Astrocyte of the spinal cord (primary cell): ENCODE data around the gene CRYGA.

ENCODE experiments used
- DNase-seq: peaks from one replicate; pipeline ENCODE4 v3.0.0; 2011; ENCODE audit warnings: low read depth, low spot score
- H3K4me3 ChIP-seq: 2 replicates; pipeline ENCODE4 v1.5.1; 2011; ENCODE audit warnings: low read depth, mild to moderate bottlenecking, low read length, moderate library complexity
- CTCF ChIP-seq: IDR thresholded peaks from 2 replicates; pipeline ENCODE4 v1.5.1; 2012; ENCODE audit warnings: low read depth, mild to moderate bottlenecking, low read length, inconsistent platforms
- in situ Hi-C: cut with HindIII; loops from 2 replicates; pipeline ENCODE4 v1.10.0; 2017; ENCODE audit warnings: low sequenced_read_pairs

CRYGA gene

GRCh38 chr2:208183526-208183925 lies 20.1 kb upstream of the CRYGA start:
- H3K4me3 ChIP-seq = no peak overlapping the region
- in situ Hi-C loops = no loop called here
- DNase-seq = no peak
- TF ChIP-seq CTCF = no peak

- DNase-seq = no peak
- H3K4me3 ChIP-seq = no peak overlapping the region
- TF ChIP-seq CTCF = no peak
These were observed 19.4 kb upstream of the CRYGA start for GRCh38 chr2:208182835-208183234.

DNA sequence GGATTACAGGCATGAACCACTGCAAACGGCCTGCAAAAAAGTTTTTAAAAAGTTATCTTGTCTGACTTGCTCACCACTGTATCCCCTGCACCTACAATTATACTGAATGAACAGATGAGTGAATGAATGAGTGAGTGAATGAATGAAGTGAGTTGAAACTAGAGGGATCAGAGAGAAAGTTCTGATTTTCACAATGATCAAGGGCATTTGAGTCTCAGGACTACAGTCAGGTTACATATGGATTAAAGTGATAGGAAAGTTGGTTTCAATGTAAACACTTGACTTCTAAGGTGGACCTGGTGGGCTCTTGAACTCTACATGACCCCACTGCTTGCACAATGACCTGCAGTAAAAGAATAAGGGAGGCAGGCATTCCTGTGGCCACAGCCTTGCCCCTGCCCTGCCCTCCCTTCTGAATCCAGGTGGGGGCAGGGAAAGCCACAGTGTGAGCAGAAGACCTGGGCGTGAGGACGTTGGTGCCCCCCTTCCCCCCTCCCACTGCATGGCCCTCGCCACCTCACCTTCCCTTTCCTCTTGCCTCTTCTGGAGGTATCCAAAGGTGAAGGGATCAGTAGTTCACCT lies 15.7 kb upstream of the CRYGA start:
- DNase-seq = no peak
- no peak for TF ChIP-seq CTCF
- H3K4me3 ChIP-seq = no peak overlapping the region
- in situ Hi-C loops = no loop called here

More at GRCh38 chr2:208182835-208183234, 19.4 kb upstream of the CRYGA start:
- in situ Hi-C loops = no loop called here

GRCh38 chr2:208175840-208176153 lies 12.4 kb upstream of the CRYGA start:
- TF ChIP-seq CTCF = no peak
- H3K4me3 ChIP-seq = no peak overlapping the region
- in situ Hi-C loops = no loop called here
- no peak for DNase-seq

DNA sequence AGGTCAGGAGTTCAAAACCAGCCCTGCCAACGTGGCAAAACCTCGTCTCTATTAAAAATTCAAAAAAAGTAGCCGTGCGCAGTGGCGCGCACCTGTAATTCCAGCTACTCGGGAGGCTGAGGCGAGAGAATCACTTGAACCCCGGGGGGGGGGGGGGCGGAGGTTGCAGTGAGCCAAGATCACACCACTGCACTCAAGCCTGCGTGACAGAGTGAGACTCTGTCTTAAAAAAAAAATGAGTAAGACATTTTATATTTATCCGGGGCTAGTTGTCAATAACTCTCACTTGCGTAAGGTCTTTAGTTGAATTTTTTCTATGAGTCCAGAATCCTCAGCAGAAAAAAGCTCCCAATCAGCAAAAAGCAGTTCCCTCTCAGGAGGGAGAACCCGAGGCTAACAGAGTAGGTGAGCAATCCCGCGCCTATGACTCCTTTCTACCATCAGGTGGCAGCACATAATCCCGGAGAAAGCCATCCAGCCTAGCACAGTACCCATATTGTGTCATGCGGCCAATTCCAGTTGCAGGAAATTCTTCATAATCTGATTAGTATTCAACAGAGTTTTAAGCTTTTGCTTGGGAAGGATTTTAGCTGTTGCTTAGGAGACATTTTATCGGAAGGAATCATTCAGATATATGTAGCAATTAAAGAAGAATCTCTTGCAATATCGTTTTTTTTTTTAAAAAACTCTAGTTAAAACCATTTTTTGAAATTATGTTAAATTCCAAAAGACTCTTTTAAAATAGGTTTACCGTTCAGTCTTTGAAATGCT lies 11.9 kb upstream of the CRYGA start:
- in situ Hi-C loops = no loop called here
- peak; percentile 75 for DNase-seq
- TF ChIP-seq CTCF = peak; percentile 95
- no peak overlapping the region for H3K4me3 ChIP-seq

DNA sequence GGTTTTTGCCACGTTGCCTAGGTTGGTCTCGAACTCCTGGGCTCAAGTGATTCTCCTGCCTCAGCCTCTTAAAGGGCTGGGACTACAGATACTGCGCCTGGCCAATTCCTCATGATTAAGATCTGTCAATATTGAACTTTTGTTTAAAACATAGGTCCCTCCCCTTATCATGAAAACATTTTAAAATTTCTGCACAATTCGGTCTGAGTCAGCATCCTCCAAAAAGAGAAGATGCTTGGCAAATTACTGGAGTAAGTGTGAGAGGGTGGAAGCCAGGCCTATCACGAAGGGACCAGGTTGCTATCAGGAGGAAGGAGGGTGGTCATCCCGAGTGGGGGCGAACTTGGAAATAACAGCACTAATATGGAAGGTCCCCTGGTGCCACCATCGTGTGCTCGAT lies 10.8 kb upstream of the CRYGA start:
- TF ChIP-seq CTCF = no peak
- no peak overlapping the region for H3K4me3 ChIP-seq
- DNase-seq = no peak
- in situ Hi-C loops = no loop called here
